ENCODE results near the gene MTERF4.

MTERF4 gene

GRCh38 chr2:241069821-241070281 lies 32.2 kb downstream of the MTERF4 start:
- no peak overlapping the region for H3K4me3 ChIP-seq (ENCODE audit: low read depth, low read length)
- no peak for DNase-seq (ENCODE audit: low read depth)

GRCh38 chr2:241068942-241069810 lies 32.9 kb downstream of the MTERF4 start:
- no peak overlapping the region for H3K4me3 ChIP-seq (ENCODE audit: low read depth, low read length)
- no peak for TF ChIP-seq CTCF (IDR thresholded peaks at IDR 0.05; ENCODE audit: insufficient read depth, low read depth, low read length, missing control alignments)
- no peak for DNase-seq (ENCODE audit: low read depth)

More at GRCh38 chr2:241069821-241070281, 32.2 kb downstream of the MTERF4 start:
- no peak for TF ChIP-seq CTCF (IDR thresholded peaks at IDR 0.05; ENCODE audit: insufficient read depth, low read depth, low read length, missing control alignments)

- TF ChIP-seq CTCF (IDR thresholded peaks at IDR 0.05; ENCODE audit: insufficient read depth, low read depth, low read length, missing control alignments): no peak
- no peak for DNase-seq (ENCODE audit: low read depth)
- no peak overlapping the region for H3K4me3 ChIP-seq (ENCODE audit: low read depth, low read length)
Observed at GRCh38 chr2:241068136-241068941, 33.7 kb downstream of the MTERF4 start.

- no peak for TF ChIP-seq CTCF (IDR thresholded peaks at IDR 0.05; ENCODE audit: insufficient read depth, low read depth, low read length, missing control alignments)
- DNase-seq (ENCODE audit: low read depth): no peak
- H3K4me3 ChIP-seq (ENCODE audit: low read depth, low read length): no peak overlapping the region
Observed at GRCh38 chr2:241067501-241068135, 34.5 kb downstream of the MTERF4 start.

GRCh38 chr2:241066893-241067341 lies 35.2 kb downstream of the MTERF4 start:
- no peak overlapping the region for H3K4me3 ChIP-seq (ENCODE audit: low read depth, low read length)
- TF ChIP-seq CTCF (IDR thresholded peaks at IDR 0.05; ENCODE audit: insufficient read depth, low read depth, low read length, missing control alignments): no peak
- no peak for DNase-seq (ENCODE audit: low read depth)

GRCh38 chr2:241066171-241066892 lies 35.8 kb downstream of the MTERF4 start:
- no peak for DNase-seq (ENCODE audit: low read depth)
- H3K4me3 ChIP-seq (ENCODE audit: low read depth, low read length): no peak overlapping the region
- no peak for TF ChIP-seq CTCF (IDR thresholded peaks at IDR 0.05; ENCODE audit: insufficient read depth, low read depth, low read length, missing control alignments)

Data from GM12865 (cell line).